HEK293 (cell line): Measurements from ENCODE around the gene MAPRE2.

Experiments used
- YY1 ChIP-seq: fragments of 450-650 bp; formaldehyde crosslinking; IDR thresholded peaks from 2 replicates; pipeline ENCODE4 v1.5.1; 2018; ENCODE audit warnings: missing biosample characterization, missing genetic modification characterization
- ZBTB21 ChIP-seq: fragments of 450-650 bp; formaldehyde crosslinking; IDR thresholded peaks from 2 replicates; pipeline ENCODE4 v1.5.1; 2017; ENCODE audit warnings: missing biosample characterization, missing genetic modification characterization
- ZNF248 ChIP-seq: fragments of 450-650 bp; formaldehyde crosslinking; IDR thresholded peaks from 2 replicates; pipeline ENCODE4 v1.5.1; 2017; ENCODE audit warnings: missing biosample characterization, missing genetic modification characterization
- ZNF530 ChIP-seq: fragments of 450-650 bp; formaldehyde crosslinking; IDR thresholded peaks from 2 replicates; pipeline ENCODE4 v1.5.1; 2016; ENCODE audit warnings: low read depth, missing biosample characterization, missing genetic modification characterization
- ZNF600 ChIP-seq: fragments of 450-650 bp; formaldehyde crosslinking; IDR thresholded peaks from 2 replicates; pipeline ENCODE4 v1.5.1; 2016; ENCODE audit warnings: missing biosample characterization, missing genetic modification characterization
- ZNF704 ChIP-seq: fragments of 450-650 bp; formaldehyde crosslinking; IDR thresholded peaks from 2 replicates; pipeline ENCODE4 v1.5.1; 2016; ENCODE audit warnings: missing biosample characterization, missing genetic modification characterization
- TF ChIP-seq, protein P1 (sequence below): fragments of 450-650 bp; formaldehyde crosslinking; IDR thresholded peaks from 2 replicates; pipeline ENCODE4 v1.5.1; 2016; ENCODE audit warnings: missing biosample characterization, missing genetic modification characterization

DNA sequence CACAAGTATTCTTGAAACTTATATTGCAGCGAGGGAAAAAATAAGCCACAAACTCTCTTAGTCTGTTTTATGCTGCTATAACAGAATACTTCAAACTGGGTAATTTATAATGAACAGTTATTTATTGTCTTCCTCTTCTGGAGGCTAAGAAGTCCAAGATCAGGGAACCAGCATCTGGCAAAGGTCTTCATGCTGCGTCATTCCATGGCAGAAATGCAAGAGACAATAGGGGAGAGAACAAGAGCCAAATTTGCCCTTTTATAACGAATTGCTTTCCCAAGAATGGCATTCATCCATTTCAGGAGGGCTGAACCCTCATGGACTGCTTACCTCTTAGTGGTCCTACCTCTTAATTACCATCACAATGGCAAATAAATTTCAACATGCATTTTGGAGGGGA lies 46.5 kb downstream of the MAPRE2 start:
- TF ChIP-seq YY1 (tag by site-specific recombination) (no peak), ZNF704 (no peak), ZNF248 (tag by site-specific recombination) (no peak), ZBTB21 (tag by site-specific recombination) (no peak), ZNF530 (tag by site-specific recombination) (no peak), ZNF600 (no peak)
- TF ChIP-seq, protein P1, sequence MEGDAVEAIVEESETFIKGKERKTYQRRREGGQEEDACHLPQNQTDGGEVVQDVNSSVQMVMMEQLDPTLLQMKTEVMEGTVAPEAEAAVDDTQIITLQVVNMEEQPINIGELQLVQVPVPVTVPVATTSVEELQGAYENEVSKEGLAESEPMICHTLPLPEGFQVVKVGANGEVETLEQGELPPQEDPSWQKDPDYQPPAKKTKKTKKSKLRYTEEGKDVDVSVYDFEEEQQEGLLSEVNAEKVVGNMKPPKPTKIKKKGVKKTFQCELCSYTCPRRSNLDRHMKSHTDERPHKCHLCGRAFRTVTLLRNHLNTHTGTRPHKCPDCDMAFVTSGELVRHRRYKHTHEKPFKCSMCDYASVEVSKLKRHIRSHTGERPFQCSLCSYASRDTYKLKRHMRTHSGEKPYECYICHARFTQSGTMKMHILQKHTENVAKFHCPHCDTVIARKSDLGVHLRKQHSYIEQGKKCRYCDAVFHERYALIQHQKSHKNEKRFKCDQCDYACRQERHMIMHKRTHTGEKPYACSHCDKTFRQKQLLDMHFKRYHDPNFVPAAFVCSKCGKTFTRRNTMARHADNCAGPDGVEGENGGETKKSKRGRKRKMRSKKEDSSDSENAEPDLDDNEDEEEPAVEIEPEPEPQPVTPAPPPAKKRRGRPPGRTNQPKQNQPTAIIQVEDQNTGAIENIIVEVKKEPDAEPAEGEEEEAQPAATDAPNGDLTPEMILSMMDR (tag by site-specific recombination) = no peak
